Stomach smooth muscle (tissue), 2 donors: ENCODE results near the gene PSAP.

Experiments
- H3K27ac ChIP-seq: one replicate; pipeline ENCODE4 v1.7.0; 2013; ENCODE audit warnings: mild to moderate bottlenecking, low read length, inconsistent platforms
- H3K27me3 ChIP-seq, 2 donors: one replicate each; pipeline ENCODE4 v1.7.0; 2013; ENCODE audit warnings: low read length in 2 of 2; ENCODE audit not compliant: insufficient read depth in 2 of 2, control insufficient read depth in 1 of 2
- H3K36me3 ChIP-seq, 2 donors: one replicate each; pipeline ENCODE4 v1.7.0; 2013; ENCODE audit warnings: low read length in 2 of 2; ENCODE audit not compliant: control insufficient read depth in 2 of 2, insufficient read depth in 2 of 2
- H3K4me1 ChIP-seq: one replicate; pipeline ENCODE4 v1.7.0; 2013; ENCODE audit warnings: low read length; ENCODE audit not compliant: control insufficient read depth, insufficient read depth
- H3K4me3 ChIP-seq, 2 donors: one replicate each; pipeline ENCODE4 v1.7.0; 2013; ENCODE audit warnings: low read length in 2 of 2
- H3K9ac ChIP-seq, 2 donors: one replicate each; pipeline ENCODE4 v1.7.0; 2013; ENCODE audit warnings: low read length in 2 of 2, mild to moderate bottlenecking in 1 of 2
- H3K9me3 ChIP-seq, 2 donors: one replicate each; pipeline ENCODE4 v1.7.0; 2013; ENCODE audit warnings: low read length in 2 of 2; ENCODE audit not compliant: control insufficient read depth in 2 of 2
- donor health status: healthy.
- donor health status: Pancreatic carcinoma.

PSAP gene

DNA sequence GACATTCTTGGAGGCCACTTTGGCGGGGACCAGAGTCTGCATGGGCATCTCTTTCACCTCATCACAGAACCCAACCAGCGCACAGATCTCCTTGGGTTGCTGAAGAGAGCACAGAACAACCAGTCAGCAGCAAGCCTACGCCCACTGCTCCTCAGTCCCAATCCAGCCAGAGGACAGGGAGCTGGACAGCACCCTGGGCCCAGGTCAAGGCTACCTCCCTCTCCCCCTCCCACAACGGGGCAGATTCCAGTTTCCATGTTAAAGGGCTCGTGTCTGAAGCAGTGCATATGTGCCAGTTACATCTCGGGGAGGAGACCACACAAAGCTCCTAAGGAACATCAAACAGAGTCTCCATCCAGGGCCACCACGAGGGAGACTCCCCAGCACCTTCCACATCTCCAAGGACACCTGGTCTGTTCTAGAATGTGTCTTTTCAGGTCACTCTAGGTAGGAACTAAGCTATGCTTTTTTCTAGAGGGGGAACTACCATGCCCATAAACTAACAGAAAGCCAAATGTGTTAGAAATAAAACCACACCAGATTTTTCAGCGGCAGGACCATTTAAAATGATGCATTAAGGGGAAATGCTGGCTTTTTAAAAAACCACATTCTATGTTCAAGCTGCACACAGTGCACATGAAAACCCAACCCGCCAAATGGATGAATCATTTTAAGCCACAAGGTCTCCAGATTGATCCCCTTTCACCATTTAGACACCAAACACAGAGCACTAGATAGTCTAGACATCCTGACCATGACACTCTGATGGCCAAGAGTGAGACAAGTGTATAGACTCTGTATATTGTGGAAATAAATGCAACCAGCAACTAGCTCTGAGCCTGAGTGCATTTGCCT lies 28.9 kb downstream of the PSAP start:
- no peaks in the 10 kb centered on the region for H3K9me3 ChIP-seq
- H3K4me3 ChIP-seq, result no peak overlapping the region
- H3K4me1 ChIP-seq, result peaks cover 10% of the 10 kb centered on the region
- peaks cover 80 to 86% of the 10 kb centered on the region in 2 donors for H3K36me3 ChIP-seq
- H3K27ac ChIP-seq, result no peak overlapping the region
- H3K9ac ChIP-seq, result no peak overlapping the region
- H3K27me3 ChIP-seq, result no peaks in the 10 kb centered on the region

DNA sequence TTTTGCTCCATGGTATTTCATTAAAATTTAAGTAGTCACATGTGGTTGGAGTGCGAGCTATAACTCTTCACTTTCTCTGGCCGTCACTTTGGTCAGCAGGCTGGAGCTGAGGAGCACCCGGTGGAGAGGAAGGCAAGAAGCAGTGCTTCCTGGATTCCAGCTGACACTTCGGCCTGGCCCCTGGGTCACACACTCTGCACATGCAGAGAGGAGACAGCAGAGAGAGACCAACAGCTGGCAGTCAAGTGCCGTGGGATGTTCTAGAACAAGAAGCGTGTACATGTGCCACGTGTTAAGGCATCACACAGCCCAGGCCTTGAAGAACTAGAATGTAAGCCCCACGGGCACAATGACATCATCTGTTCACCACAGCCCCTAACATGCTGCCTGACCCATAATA lies 30.1 kb downstream of the PSAP start:
- Histone ChIP-seq H3K27ac (no peak overlapping the region), H3K4me3 (no peak overlapping the region), H3K9ac (no peak overlapping the region), H3K9me3 (no peaks in the 10 kb centered on the region), H3K4me1 (peaks cover 10% of the 10 kb centered on the region), H3K36me3 (peaks cover 81 to 90% of the 10 kb centered on the region in 2 donors), H3K27me3 (no peaks in the 10 kb centered on the region)

DNA sequence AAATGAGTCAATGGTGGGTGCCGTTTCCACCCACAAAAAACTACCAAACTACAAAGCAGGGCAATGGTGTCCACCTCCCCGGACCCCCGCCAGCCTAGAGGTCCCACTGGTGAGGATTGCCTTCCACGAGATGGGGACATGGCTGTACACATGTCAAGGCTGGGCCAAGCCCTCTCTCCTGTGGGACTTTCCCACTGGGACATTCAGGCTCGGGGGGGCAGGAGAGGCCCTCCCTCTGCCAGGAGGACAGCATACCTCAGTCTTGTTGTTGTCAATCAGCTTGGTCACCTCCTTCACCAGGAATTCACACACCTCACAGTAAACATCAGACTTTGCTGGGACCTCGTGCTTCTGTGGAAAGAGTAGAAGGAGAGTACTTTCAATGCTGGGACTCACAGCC lies 31.1 kb downstream of the PSAP start:
- Histone ChIP-seq H3K9ac (no peak overlapping the region), H3K36me3 (peaks cover 77 to 89% of the 10 kb centered on the region in 2 donors), H3K4me1 (peaks cover 10% of the 10 kb centered on the region), H3K9me3 (no peaks in the 10 kb centered on the region), H3K27ac (no peak overlapping the region), H3K4me3 (no peak overlapping the region), H3K27me3 (no peaks in the 10 kb centered on the region)

DNA sequence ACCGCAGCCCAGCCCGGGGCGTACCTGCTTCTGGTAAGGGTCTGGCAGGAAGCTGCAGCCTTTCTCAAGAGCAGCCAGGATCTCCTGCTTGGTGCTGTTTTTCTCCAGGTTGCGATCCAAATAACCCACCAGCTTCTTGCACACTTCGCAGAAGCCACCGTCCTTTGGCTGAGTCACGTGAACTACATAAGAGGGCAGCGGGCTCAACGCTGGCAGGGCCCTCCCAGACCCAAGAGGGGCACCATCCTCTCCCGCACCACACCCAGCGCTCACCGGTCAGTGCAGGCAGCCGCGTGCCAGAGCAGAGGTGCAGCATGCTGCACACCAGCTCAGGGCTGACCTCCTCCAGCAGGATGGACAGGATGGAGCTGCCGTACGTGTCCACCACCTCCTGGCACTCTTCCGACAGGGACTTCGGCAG lies 31.6 kb downstream of the PSAP start:
- H3K36me3 ChIP-seq, result peaks cover 73 to 88% of the 10 kb centered on the region in 2 donors
- H3K9ac ChIP-seq, result no peak overlapping the region
- H3K27ac ChIP-seq, result no peak overlapping the region
- H3K4me3 ChIP-seq, result no peak overlapping the region
- H3K9me3 ChIP-seq, result no peaks in the 10 kb centered on the region
- H3K27me3 ChIP-seq, result no peaks in the 10 kb centered on the region
- H3K4me1 ChIP-seq, result peaks cover 11% of the 10 kb centered on the region

DNA sequence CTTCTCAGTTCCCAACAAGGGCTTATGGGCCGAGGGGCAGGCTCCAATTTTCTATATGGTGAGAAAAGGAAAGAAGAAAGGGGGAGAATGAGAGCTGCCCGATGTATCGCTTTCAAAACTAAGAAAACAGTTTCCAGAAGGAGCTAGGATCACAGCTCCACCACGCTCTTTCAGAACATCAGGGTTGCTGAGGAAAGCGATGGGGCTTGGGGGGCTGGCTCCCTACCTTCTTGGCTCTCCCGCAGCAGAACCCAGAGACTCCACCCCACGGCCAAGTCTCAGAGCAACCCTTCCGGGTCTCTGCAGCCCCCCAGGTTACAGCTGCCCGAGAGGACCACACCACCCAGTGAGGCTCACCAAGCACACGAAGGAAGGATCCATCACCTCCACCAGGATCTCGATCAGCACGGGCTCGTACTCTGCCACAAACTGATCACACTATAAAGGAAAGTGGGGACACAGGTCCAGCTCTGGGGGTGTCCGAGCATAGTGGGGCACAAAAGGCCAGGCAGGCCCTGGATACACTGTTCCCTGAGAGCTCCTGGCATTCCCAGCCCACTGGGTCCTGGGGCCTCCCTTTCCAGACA lies 32.3 kb downstream of the PSAP start:
- H3K9me3 ChIP-seq, result no peaks in the 10 kb centered on the region
- H3K36me3 ChIP-seq, result peaks cover 69 to 83% of the 10 kb centered on the region in 2 donors
- no peak overlapping the region for H3K27ac ChIP-seq
- peaks cover 12% of the 10 kb centered on the region for H3K4me1 ChIP-seq
- H3K9ac ChIP-seq, result no peak overlapping the region
- no peaks in the 10 kb centered on the region for H3K27me3 ChIP-seq
- no peak overlapping the region for H3K4me3 ChIP-seq

DNA sequence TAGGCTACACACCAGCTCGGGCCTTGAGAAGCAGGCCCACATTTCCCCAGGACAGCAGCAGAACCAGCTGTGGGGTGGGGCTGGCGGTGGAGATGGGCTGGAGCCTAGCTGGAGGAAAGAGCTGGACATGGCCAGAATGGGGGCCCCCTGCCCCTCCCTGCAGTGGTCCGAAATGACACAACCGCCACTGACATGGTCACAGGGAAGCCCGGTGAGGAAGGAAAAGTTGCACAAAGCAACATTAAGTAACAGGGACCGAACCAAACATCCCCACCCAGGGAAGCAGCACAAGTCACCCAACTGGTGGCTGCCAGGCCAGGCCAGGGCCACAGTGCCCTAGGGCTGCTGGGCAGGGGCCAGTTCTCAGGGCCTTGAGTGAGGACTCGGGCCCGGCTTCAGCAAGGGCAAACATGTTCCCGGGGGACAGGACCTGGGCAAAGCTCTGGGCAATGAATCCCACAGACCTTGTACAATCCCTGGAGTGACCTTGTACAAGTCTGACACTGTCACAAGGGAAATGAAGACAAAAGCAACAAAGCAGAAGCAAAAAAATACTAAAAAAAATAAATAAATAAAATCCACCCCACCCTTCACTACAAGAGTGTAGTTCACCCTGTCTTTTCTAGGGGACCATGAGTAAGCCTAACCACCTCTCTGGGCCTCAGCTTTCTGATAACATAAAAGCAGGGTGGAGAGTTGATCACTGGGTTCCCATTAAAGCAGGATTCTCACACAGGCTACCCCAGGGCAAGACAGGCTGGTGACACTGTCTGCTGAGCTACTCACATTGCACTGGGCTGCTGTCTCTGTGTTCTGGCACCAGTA lies 33.0 kb downstream of the PSAP start:
- no peaks in the 10 kb centered on the region for H3K9me3 ChIP-seq
- no peak overlapping the region for H3K27ac ChIP-seq
- H3K4me3 ChIP-seq, result no peak overlapping the region
- peaks cover 12% of the 10 kb centered on the region for H3K4me1 ChIP-seq
- peaks cover 65 to 76% of the 10 kb centered on the region in 2 donors for H3K36me3 ChIP-seq
- H3K9ac ChIP-seq, result no peak overlapping the region
- no peaks in the 10 kb centered on the region for H3K27me3 ChIP-seq

DNA sequence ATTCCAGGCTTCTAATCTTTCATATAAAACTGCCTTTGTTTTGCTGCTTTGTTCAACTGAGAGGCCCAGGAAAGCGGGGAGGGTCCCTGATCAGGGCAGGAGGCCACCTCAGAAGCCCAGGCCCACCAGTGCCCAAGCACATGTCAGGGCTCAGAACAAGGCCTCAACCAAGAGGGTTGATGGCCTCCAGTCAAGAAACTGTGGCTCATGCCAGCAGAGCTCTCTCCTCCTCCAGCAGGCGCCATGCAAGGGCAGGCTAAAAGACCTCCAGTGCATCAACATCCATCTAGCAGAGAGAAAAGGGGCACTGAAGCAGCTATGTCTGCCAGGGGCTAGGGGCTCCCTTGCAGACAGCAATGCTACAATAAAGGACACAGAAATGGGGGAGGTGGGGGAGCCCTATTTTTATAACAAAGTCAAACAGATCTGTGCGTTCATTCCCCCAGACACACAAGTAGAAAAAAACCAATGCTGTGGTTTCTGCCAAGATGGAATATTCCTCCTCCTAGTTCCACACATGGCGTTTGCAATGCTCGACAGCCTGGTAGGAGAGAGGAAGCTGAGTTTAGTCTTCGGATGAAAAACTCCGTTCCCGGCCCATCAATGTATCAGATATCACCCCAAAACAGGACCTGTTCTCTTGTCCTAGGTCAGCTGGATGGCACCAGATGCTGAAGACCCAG lies 34.0 kb downstream of the PSAP start:
- H3K9ac ChIP-seq, result no peak overlapping the region
- H3K27me3 ChIP-seq, result no peaks in the 10 kb centered on the region
- H3K4me1 ChIP-seq, result peaks cover 19% of the 10 kb centered on the region
- peaks cover 59 to 68% of the 10 kb centered on the region in 2 donors for H3K36me3 ChIP-seq
- H3K27ac ChIP-seq, result no peak overlapping the region
- no peaks in the 10 kb centered on the region for H3K9me3 ChIP-seq
- no peak overlapping the region for H3K4me3 ChIP-seq

DNA sequence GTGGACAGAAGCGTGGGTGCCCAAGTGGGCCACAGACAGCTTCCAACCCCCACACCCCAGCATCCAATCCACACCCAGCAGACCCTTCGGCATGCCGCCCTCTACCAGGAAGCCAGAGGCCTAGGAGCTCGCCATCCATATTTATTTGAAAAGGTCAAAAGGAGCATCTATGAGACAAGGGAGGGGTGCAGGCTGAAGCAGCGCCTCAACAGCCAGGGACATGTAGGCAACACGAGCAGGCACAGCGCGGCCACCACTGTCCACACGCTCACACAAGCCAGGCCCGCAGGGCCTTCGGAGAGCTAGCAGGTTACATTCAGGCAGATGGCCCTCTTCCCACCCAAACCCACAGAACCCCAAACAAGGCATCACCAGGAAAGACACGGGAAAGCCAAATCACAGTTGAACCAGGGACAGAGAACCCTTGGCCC lies 34.6 kb downstream of the PSAP start:
- Histone ChIP-seq H3K4me3 (no peak overlapping the region), H3K27ac (no peak overlapping the region), H3K27me3 (no peaks in the 10 kb centered on the region), H3K9ac (no peak overlapping the region), H3K36me3 (peaks cover 53 to 62% of the 10 kb centered on the region in 2 donors), H3K4me1 (peaks cover 20% of the 10 kb centered on the region), H3K9me3 (no peaks in the 10 kb centered on the region)

DNA sequence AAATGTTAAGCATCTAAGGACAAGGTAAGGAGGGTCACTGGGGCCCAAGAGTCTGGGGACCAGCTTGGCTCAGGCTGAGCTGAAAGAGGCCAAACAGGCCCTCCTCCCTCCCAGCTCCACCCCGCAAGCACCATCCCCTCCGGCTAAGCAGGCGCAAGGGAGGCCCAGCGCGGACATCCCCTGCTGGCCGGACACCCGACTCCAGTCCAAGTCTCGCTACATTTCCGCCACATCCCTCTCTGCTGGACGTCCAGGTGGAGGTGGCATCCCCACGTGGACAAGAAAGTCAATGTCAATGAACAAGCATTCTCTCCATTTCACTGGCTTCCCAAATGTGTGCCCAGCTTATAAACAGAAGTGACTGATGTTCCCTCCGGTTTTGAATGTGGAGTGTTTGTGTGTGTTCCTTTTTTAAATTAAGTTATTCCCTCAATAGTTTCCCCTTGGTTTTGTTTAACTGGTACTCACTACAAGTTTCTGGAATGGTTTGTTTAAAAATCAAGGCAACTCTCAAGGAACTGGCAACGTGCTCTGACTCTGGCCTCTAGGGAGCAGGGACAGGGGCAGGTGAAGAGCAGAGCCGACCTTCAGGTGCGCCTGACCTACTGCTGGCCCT lies 35.4 kb downstream of the PSAP start:
- no peaks in the 10 kb centered on the region for H3K27me3 ChIP-seq
- H3K9ac ChIP-seq, result no peak overlapping the region
- peaks cover 45 to 54% of the 10 kb centered on the region in 2 donors for H3K36me3 ChIP-seq
- peaks cover 20% of the 10 kb centered on the region for H3K4me1 ChIP-seq
- H3K9me3 ChIP-seq, result no peaks in the 10 kb centered on the region
- H3K4me3 ChIP-seq, result no peak overlapping the region
- H3K27ac ChIP-seq, result no peak overlapping the region

DNA sequence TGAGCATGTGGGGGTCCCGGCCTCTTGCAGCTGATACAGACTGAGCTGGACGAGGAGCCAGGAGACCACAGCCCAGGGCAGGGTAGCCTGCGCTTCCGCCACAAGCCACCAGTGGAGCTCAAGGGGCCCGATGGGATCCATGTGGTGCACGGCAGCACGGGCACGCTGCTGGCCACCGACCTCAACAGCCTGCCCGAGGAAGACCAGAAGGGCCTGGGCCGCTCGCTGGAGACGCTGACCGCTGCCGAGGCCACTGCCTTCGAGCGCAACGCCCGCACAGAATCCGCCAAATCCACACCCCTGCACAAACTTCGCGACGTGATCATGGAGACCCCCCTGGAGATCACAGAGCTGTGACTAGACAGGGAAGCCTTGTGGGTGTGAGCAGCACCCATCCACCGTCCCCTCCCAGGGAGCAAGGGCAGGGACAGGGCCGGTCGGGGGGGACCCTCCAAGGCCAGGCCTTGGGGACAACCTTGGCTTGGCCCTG lies 36.1 kb downstream of the PSAP start:
- Histone ChIP-seq H3K4me1 (peaks cover 20% of the 10 kb centered on the region), H3K9ac (no peak overlapping the region), H3K9me3 (no peaks in the 10 kb centered on the region), H3K36me3 (peaks cover 39 to 48% of the 10 kb centered on the region in 2 donors), H3K27ac (no peak overlapping the region), H3K4me3 (no peak overlapping the region), H3K27me3 (no peaks in the 10 kb centered on the region)
